Hematopoietic multipotent progenitor cell treated with erythropoietin and hydrocortisone succinate and interleukin-3 and kit ligand, for 15 days (in vitro differentiated cells): ENCODE data around the gene ENTHD1.
A peak's percentile ranks its signal among the peaks of the same experiment; 100 is the strongest.

Experiments
- DNase-seq: peaks from one replicate; pipeline ENCODE4 v3.0.0-alpha.2; 2015; ENCODE audit warnings: low spot score

ENTHD1 gene

GRCh38 chr22:39731881-39732555 is 161.5 kb downstream of the ENTHD1 start:
- DNase-seq: no peak

GRCh38 chr22:39731481-39731880 is 162.1 kb downstream of the ENTHD1 start:
- DNase-seq: no peak

DNA sequence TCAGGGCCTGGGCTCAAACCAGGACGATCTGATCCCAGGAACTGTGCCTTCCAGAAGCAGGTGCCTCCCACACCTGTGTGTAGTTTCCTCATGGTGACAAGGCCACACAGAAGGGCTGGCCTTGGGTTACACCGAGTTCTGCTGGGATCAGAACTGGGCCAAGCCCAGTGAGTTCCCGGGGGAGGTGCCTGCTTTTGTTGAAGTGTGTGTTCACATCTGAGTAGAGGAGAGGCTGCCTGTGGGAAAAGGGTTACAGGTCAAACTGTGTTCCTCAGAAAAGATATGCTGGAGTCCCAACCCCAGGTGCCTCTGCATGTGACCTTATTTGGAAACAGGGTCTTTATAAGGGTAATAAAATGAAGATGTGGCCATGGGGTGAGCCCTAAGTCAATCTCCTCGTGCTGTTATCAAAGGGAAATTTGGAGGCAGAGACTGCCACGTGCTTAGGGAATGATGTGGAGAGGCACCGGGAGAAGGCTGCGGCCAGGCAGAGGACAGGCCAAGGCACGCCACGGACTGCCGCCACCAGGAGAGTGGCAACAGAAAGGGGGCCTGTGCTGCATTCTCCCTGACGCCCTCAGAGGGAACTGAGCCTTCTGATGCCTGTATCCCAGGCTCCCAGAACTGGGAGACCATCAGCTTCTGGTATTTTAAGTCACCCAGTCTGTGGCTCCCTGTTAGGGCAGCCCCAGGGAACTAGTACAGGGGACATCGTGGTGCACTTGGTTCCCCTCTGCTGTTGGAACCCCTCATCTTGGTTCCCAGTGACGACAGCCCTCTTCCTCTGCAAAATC is 164.2 kb downstream of the ENTHD1 start:
- no peak for DNase-seq

DNA sequence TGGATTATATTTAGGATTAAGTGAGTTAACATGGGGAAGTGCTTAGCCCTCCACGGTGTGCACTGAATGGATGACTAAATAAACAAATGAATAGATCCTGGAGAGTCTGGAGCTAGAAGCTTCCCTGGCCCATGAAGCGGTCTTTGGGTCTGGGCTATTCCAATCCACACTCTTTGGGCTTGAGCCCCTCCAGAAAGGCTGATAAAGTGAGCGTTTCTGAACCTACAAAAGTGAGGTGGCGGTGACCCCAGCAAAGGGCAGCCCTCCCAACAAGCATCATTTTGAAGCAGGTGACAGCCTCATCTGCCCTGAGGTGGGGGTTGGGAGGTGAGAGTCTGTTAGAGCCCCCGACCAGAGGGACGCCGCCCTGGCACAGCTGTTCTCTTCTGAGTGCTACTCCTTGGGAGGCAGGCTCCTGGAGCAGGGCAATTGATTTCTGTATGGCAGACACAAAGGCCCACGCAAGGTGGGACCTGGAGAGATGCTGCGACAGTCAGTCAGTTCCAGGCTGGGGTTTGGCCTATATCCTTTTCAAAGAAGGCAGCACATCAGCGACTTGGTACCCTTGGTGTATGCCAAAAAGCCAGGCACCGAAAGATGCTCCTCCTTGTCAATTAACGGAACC is 165.2 kb downstream of the ENTHD1 start:
- DNase-seq: no peak

DNA sequence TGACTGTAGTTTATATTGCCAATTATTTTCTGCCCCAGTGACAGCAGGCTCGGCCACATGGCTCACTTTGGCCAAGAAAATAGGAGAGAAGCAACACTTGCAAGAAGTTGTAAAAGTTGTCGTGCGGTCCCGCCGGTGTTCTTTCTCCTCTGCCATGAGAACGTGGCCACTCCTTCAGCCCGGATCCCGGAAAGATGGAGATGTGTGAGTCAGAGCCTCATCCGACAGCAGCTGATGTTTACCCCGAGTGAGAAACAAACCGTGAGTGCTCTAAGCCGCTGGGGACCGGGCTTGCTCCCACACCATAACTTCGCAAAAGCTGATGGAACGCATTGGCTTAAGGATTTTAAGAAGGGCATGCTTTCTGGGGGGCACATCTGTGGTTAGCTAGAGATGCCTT is 166.0 kb downstream of the ENTHD1 start:
- DNase-seq: no peak

- no peak for DNase-seq
These were observed 168.1 kb downstream of the ENTHD1 start for GRCh38 chr22:39725351-39726035.

DNA sequence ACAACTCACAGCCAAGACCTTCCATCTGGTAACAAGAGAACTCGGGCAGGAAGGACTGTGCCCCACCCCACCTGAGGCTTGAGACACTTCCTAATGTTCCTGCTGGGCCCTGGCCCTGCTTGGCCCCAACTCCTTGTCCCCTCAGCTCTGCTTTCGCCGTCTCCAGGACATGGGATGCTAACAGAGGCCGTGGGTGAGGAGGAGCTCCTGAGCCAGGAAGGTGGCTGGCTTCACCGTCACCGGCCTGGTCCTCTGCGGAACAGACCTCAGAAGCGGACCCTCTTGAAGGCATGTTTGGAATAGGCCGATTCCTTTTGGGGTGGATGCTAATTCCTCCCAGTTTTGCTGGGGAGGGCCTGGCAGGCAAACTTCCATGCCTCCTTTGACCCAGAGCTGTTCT is 168.7 kb downstream of the ENTHD1 start:
- no peak for DNase-seq

GRCh38 chr22:39724390-39724789 is 169.2 kb downstream of the ENTHD1 start:
- peak; percentile 83 for DNase-seq

- DNase-seq: peak; percentile 69
These were observed 169.6 kb downstream of the ENTHD1 start for GRCh38 chr22:39723899-39724351.

DNA sequence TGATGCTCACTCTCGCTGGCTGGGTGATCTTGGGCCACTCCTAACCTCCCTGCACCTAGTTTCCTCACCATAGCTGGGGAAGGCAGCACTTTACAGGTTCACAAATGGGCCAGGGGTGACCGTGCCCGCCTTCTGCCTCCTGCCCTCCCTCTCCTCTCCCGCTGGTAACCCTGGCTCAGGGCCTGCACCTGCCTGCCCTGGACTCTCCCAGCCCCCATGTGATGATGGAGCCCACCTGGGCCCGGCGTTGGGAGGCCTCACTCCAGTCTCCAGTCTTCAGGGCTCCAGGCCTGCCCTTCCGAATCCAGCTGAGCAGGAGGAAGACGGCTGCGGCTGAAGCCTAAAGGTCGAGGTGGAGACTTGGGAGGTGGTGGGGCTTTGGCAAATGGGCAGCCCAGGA is 170.1 kb downstream of the ENTHD1 start:
- no peak for DNase-seq

- DNase-seq: peak; percentile 47
These were observed 171.1 kb downstream of the ENTHD1 start for GRCh38 chr22:39722501-39722900.

GRCh38 chr22:39722032-39722325 is 171.6 kb downstream of the ENTHD1 start:
- DNase-seq: no peak

DNA sequence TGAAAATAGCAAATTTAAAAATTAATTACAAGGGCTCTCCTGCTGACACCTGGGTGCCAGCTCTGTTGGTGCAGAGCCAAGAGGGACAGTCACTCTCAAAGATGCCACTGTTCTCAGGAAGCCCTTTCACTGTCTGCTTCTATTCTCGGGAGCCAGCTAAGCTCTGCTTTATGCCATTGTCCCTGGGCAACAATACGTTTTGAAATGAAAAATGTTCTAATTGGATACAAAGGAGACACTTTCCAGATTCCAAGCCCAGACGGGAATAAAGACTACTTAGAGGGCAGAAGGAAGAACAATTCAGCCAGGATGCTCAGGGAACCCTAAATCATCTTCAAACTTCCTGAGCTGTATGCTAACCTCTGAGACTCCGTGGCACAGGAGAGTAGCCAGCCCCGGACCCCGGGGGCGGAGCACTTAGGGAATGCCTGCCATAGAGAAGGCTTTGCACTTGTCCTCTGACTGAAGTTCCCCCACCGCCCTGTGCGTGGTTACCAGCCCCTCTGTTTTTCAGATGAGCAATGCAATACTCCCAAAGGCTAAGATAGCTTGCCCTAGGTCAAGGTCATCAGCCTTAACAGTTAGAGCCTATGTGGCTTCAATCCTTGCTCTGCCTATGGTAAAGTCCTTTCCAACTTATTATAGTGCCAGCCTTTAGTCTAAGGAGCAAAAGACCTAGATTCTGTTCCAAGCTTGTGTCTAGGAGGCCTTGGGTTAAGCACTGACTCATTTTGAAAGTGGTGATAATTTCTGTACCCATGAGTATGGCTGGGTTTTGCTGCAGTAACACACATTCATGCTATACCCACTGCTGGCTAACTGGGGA is 172.1 kb downstream of the ENTHD1 start:
- no peak for DNase-seq

DNA sequence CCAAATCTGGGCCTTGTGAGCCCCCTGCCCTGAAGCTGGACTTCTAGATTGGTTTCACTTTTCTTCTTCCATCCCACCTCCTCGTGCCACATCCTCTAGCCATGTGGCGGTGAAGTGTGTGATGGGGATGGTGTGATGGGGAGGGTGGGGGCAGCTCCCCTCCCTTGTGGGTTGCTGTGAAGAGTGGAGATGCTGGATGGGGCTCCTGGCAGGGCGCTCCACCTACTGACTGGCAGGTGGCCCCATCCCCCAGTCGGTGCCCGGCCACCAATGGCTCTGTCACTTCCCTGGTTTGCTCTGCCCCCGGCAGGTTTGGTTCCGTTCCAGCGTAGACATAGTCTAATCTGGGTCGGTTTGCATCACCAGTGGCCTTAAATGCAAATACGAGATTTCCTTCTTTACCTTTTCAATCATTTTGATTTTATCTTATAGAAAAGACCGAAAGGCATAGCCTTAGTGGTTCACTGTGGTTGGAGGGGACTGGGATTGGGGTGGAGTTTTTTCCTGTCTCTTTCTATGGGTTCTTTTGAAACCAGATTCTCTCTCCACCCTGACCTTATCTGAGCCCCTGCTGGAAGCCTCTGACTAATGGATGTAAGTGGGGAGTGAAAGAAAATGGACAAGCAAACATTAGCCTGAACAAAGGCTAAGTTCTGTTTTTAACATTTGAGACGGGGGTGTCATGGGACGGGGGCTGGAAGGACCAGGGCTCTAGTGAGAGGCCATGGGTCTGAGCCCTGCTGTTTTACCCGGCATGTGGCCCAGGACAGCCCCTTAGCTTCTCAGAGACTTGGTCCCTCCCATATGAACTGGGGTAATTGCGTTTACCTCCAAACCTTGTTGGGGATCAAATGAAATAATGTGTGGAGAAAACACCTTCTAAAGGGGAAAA is 173.8 kb downstream of the ENTHD1 start:
- no peak for DNase-seq

DNA sequence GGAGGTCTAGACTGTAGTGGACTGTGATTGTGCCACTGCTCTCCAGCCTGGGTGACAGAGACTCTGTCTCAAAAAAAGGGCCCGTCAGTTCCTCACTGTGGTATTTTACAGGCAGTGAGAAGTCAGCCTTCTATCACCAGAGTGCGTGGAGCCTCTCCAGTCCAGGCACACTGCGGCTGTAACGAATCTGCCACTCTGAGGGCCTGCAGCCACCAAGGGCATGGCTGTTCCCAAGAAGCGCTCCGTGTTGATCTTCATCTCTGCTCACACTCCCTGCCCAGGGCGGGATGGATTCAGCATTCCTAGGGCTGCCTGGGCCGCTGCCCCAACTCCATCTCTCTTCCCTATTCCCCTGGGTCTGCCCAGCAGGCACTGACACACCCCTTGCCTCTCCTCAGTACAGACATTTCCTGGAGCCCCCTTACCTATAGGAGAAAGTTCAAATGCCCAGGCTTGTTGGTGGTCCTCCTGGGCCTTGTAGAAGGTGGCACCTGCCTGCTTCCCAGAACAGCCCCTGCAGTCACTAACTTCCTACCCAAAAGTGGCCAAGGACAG is 174.6 kb downstream of the ENTHD1 start:
- no peak for DNase-seq

GRCh38 chr22:39718206-39718605 is 175.4 kb downstream of the ENTHD1 start:
- peak; percentile 85 for DNase-seq

- DNase-seq: no peak
These were observed 176.5 kb downstream of the ENTHD1 start for GRCh38 chr22:39717099-39717498.

DNA sequence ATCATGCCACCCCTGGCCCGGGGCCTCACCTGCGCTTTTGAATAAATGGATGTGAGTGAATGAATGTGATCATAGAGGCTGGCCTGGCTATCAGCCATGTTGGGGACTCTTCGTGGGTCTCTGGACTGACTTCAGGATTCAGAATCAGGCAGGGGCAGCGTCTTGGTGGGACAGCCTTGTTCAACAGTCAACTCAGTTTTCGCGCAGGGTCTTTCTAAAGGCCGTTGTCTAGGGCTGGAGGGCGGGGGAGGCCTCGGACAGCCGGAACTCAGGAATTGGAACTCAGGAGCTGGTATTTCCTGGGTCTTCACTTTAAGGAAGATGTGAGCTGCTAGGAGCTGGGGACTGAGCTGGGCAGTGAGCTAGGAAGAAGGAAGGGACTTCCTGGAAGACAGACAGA is 177.0 kb downstream of the ENTHD1 start:
- DNase-seq: no peak

GRCh38 chr22:39715778-39716495 is 177.6 kb downstream of the ENTHD1 start:
- DNase-seq: no peak

GRCh38 chr22:39714321-39714720 is 179.2 kb downstream of the ENTHD1 start:
- no peak for DNase-seq
